GM19239 (cell line): ENCODE results near the gene PTPN3.
"Not testable (repeated sequence)": the region's sequence is repeated elsewhere in the genome, so short reads cannot be mapped to it uniquely, and the experiment has no call there.

ENCODE experiments used
- DNase-seq: peaks from one replicate; pipeline ENCODE4 v3.0.0; 2011; ENCODE audit warnings: low spot score; ENCODE audit not compliant: insufficient read length
- FAIRE-seq: peaks from 2 replicates; lab custom pipeline; 2011; peaks lifted over from hg19 to GRCh38; lab: Jason Lieb, UNC

The PTPN3 gene

DNA sequence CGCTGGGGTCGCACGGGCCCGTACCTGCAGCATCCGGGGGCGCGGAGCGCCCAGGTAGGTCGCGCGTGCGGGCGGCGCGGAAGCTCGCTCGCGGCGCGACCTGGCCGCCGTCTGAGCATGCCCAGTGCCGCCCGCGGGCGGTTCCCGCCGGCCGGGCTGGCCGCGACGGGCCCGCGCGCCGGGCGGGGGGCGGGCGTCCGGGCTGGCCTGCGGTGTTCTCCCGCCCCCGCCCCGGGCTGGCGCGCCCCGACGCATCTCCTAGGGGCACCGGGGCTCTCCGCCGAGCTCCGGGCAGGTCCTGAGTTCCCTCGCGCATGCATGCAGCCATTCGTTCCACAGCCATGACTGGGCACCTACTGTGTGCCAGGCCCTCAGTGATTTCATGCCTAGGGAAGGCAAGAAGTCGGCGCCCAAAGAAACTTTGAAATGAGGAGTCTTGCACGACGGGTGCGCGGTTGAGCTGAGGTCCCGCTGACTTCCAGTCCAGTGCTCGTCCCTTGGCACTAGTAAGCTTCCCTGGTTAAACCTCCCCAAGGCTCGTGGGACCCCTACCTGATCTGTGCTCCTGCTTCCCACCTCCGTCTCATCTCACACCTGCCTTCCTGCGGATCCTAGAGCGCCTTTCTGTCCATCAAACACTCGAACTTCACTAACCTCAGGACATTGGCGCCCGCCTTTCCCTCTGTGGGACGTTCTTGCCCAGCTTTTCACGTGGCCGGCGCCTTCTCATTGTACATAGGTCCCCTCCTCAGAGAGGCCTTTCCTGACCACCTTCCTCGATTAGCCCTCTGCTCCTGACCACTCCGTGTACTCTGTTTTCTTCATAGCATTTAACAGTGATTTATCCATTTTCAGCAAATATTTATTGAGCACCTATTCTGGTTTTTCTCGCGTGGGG lies at the start of gene PTPN3:
PTPN3 (minus strand) TSS at position 113 of the 898 bp plus-strand sequence. CDS start 34,873 bp downstream, outside the sequence.
- DNase-seq, result no peak
- no peak for FAIRE-seq

DNA sequence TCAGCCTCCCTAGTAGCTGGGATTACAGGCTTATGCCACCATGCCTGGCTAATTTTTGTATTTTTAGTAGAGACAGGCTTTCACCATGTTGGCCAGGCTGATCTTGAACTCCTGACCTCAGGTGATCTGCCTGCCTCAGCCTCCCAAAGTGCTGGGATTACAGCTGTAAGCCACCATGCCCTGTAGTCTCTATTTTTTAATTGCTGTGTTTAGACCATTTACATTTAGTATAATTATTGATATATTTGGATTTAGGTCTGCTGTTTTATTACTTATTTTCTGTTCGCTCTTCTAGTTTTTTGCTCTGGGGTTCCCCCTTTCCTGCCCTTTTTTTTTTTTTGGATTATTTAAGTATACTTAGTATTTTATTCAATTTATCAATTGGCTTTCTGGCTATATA lies 46.8 kb upstream of the PTPN3 start:
- not testable (repeated sequence) for FAIRE-seq, DNase-seq

DNA sequence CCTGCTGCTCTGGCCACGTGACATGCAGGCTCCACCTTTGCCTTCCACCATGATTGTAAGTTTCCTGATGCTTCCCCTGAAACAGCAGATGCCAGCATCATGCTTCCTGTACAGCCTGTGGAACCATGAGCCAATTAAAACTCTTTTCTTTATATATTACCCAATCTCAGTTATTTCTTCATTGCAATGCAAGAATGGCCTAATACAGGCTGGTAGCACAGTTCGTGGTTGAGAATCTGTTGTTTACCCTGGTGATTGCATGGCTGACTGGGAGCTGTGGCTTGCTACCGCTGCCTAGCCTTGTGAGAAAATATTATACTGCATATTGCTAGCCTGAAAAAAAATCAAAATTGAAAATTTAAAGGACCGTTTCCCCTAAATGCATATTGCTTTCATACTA lies 44.8 kb upstream of the PTPN3 start:
- FAIRE-seq (no peak), DNase-seq (no peak)

GRCh38 chr9:109538346-109538745 lies 40.2 kb upstream of the PTPN3 start:
- DNase-seq (no peak), FAIRE-seq (no peak)

- DNase-seq (no peak), FAIRE-seq (no peak)
Measured at GRCh38 chr9:109537288-109537687, 39.2 kb upstream of the PTPN3 start.

GRCh38 chr9:109536859-109537258 lies 38.8 kb upstream of the PTPN3 start:
- DNase-seq (no peak), FAIRE-seq (no peak)

DNA sequence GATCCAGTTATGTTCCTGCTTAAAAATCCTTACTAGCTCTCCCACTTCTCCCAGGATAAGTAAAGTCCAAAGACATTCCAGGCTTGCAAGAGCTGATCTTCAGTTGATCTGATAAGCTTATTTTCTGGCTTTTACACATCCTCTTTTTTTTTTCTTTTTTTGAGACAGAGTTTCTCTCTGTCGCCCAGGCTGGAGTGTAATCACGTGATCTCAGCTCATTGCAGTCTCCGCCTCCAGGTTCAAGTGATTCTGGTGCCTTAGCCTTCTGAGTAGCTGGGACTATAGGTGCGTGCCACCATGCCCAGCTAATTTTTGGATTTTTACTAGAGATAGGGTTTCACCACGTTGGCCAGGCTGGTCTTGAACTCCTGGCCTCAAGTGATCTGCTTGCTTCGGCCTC lies 37.3 kb upstream of the PTPN3 start:
- DNase-seq (no peak), FAIRE-seq (no peak)

DNA sequence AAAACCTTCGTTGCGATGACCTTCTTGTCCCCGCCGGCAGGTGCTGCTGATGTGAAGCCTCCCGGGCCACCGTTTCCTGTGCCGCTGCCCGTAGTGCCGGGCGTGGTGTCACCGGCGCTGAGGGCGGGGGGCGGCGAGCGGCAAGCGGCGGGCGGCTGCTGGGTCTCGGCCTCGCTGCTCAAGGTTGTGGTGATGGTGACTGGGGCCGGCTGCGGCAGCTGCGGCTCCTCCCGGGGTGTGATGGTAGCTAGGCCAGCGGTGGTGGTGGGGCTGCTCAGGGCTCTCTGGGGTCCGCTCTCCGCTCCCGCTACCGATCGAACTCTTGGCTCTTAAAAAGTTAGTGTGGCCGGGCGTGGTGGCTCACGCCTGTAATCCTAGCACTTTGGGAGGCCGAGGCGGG lies 36.0 kb upstream of the PTPN3 start:
- DNase-seq (no peak), FAIRE-seq (no peak)

DNA sequence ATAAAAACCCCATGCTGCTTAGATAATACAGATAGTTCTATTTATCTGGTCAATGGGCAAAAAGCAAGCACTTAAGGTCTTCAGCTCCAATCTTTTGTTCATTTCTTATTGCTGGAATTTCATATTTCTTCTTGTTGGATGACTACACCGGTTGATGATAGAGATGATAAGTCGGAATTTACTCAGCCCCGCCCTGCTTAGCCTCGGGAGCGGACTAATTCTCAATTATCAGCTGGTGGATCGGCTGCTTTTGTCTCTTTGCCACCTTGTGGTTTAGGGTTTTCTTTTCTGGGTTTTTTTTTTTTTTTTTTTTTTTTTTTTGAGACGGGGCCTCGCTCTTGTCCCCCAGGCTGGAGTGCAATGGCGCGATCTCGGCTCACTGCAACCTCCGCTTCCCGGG lies 34.5 kb upstream of the PTPN3 start:
- DNase-seq, FAIRE-seq: not testable (repeated sequence)

- no peak for FAIRE-seq
Measured at GRCh38 chr9:109522106-109522505, 24.0 kb upstream of the PTPN3 start.

GRCh38 chr9:109520475-109521132 lies 22.5 kb upstream of the PTPN3 start:
- no peak for DNase-seq
- peak; percentile 92 for FAIRE-seq

More at GRCh38 chr9:109522106-109522505, 24.0 kb upstream of the PTPN3 start:
- DNase-seq, result no peak

GRCh38 chr9:109519366-109519765 lies 21.3 kb upstream of the PTPN3 start:
- no peak for FAIRE-seq
- DNase-seq, result no peak

- DNase-seq (no peak), FAIRE-seq (no peak)
Measured at GRCh38 chr9:109518621-109519335, 20.7 kb upstream of the PTPN3 start.

DNA sequence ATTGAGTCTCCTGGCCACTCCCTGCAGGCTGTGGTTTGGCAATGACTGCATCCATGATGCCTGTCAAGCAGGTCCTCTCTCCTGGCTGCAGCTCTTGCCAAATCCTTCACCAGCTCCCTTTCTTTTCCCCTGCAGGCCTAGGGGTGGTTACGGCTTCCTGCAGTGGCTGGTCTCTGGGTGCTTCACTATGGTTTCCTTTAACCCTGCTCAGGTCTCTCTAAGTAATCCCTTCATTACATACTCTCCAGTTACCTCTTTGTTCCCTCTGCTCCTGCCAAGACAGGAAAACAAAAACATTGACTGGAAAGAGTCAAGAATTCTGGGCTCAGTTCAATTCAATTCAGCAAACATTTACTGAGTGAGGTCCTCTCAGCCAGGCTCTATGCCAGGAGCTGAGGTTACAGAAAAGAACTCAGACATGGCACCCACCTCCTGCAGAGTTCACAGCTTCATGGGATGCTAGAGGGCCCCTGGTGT lies 19.8 kb upstream of the PTPN3 start:
- FAIRE-seq (no peak), DNase-seq (no peak)

DNA sequence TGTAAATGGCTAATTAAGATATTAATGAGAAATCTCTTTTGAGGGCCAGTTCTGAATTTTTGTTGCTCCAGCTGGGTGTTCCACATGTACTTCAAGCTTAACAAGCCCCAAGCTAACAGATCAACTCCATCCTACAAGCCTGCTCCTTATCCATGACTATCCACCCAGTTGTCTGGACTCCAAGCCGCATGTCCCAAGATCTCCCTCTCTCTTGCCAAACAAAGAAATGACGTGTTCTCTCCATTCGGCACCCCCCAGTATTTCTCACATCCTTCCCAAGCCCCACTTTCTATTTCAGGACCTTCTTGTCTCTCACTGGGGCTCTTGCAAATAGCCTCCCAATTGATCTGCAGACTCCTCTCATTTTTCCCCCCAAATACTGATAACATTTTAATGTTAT lies 15.8 kb upstream of the PTPN3 start:
- FAIRE-seq (no peak), DNase-seq (no peak)

- no peak for FAIRE-seq
- no peak for DNase-seq
Measured at GRCh38 chr9:109512170-109512756, 14.2 kb upstream of the PTPN3 start.

GRCh38 chr9:109510506-109510905 lies 12.4 kb upstream of the PTPN3 start:
- DNase-seq, result no peak
- no peak for FAIRE-seq

GRCh38 chr9:109510042-109510441 lies 11.9 kb upstream of the PTPN3 start:
- not testable (repeated sequence) for FAIRE-seq, DNase-seq

- FAIRE-seq (no peak), DNase-seq (no peak)
Measured at GRCh38 chr9:109509611-109510010, 11.5 kb upstream of the PTPN3 start.

- DNase-seq (no peak), FAIRE-seq (no peak)
Measured at GRCh38 chr9:109507421-109507838, 9.3 kb upstream of the PTPN3 start.
